Heart right ventricle (tissue), 16 donors: Measurements from ENCODE around the gene ARAF. TPM values are rescaled to one million over a fixed set of nuclear protein-coding genes. Genes with fewer than 3 reads are reported as not detected.

Source experiments
- ATAC-seq, 8 donors: fragments of 200-7000 bp; cut with Tn5 transposase; one replicate each; pipeline ENCODE4 v1.9.1; 2020; ENCODE audit warnings: mild to moderate bottlenecking in 8 of 8, moderate library complexity in 8 of 8, moderate number of reproducible peaks in 1 of 8
- DNase-seq, 2 donors: peaks; one replicate each; pipeline ENCODE4 v3.0.0-alpha.2; 2020
- H3K27ac ChIP-seq, 10 donors: fragments of 200-600 bp; sonication (generic) in 2 of 10; one replicate each; pipeline versions ENCODE4 v1.5.0 to v1.8.0; 2020 to 2022; ENCODE audit warnings: mild to moderate bottlenecking in 3 of 10
- H3K27me3 ChIP-seq, 7 donors: fragments of 200-600 bp; one replicate each; pipeline ENCODE4 v1.8.0; 2021 to 2022; ENCODE audit warnings: mild to moderate bottlenecking in 2 of 7
- H3K36me3 ChIP-seq, 9 donors: fragments of 200-600 bp; sonication (generic) in 1 of 9; one replicate each; pipeline versions ENCODE4 v1.5.0 to v1.8.0; 2020 to 2022; ENCODE audit warnings: mild to moderate bottlenecking in 2 of 9
- H3K4me1 ChIP-seq, 9 donors: fragments of 200-600 bp; sonication (generic) in 1 of 9; one replicate each; pipeline versions ENCODE4 v1.5.0 to v1.8.0; 2020 to 2022; ENCODE audit warnings: mild to moderate bottlenecking in 4 of 9
- H3K4me3 ChIP-seq, 10 donors: fragments of 200-600 bp; sonication (generic) in 2 of 10; one replicate each; pipeline versions ENCODE4 v1.5.0 to v1.8.0; 2020 to 2022; ENCODE audit warnings: mild to moderate bottlenecking in 7 of 10, moderate library complexity in 2 of 10
- H3K9me3 ChIP-seq, 11 donors: fragments of 200-600 bp in 10 of 11; sonication (generic) in 2 of 11; one replicate each; pipeline versions ENCODE4 v1.5.0 to v1.8.0; 2013 to 2022; ENCODE audit warnings: mild to moderate bottlenecking in 2 of 11, control low read depth in 1 of 11, moderate library complexity in 1 of 11
- CTCF ChIP-seq, 9 donors: fragments of 200-600 bp; sonication (generic) in 2 of 9; IDR thresholded peaks; one replicate each; pipeline versions ENCODE4 v1.5.0 to v1.8.0; 2021 to 2022; ENCODE audit warnings: antibody characterized with exemption in 9 of 9, mild to moderate bottlenecking in 5 of 9, moderate library complexity in 1 of 9
- WGBS, 2 donors: extraction: QIAGEN DNeasy Blood & Tissue Kit; methylation state at CpG; one replicate each; pipeline ENCODE4 v1.1.7; 2013; ENCODE audit warnings: inconsistent platforms in 1 of 2; 5-methylcytosine and 5-hydroxymethylcytosine counted together
- intact Hi-C, 10 donors: fragments of 100-400 bp; cut with DNase I; formaldehyde crosslinking; loops; one replicate each; pipeline versions ENCODE4 v1.11.1 to v1.14.2; 2022
- polyA plus RNA-seq, 2 donors: library from polyadenylated mRNA; stranded (reverse); fragments of 200-250 nt; gene quantifications; one replicate each; pipeline ENCODE4 v1.2.3, GENCODE V29; 2013
- total RNA-seq, 10 donors: library from RNA; stranded (reverse); fragmentation: NEBNext Ultra II Directional in 3 of 10; extraction: Animal tissue kit (Norgen Biotek cat#: 25700) in 3 of 10; gene quantifications; one replicate each; pipeline versions ENCODE4 v1.2.1 to v1.2.4, GENCODE V29; 2021 to 2023
- donor health status: Arrhythmogenic right ventricular cardiomyopathy.
- donor health status: ischemic (EF 13 %, LVEDD 7.1; RV severe dilation, severe dysfunction).
- donor health status: healthy with polysubstance abuse.
- donor health status: DM: no; HTN: yes; CAD: no.
- donor health status: DM: no; HTN: no; CAD: no.
- donor health status: ischemic (EF 25% LVEDD 6.9; RV normal size, moderate dysfunction).
- donor health status: ischemic (EF 25% LVEDD 5.7; RV mildly dilated, moderate dysfunction).
- donor health status: healthy.
- donor health status: DM: yes; HTN: yes; CAD: no.
- donor health status: Ischemic cardiomyopathy.
- donor health status: ischemic (EF 35%, LVEDD 5.7; RV mildly dilated, moderate dysfunction).
- donor health status: nonischemic (EF 11% LVEDD 7.7; RV severe dilation, severe dysfunction).
- donor health status: DM: yes; HTN: yes; CAD: no.
- donor health status: PGD.
- donor health status: ischemic (EF 29% LVEDD 5.4; RV normal size, mild dysfunction).
- donor health status: nonischemic (EF 23%, LVEDD 6.1; RV moderate dilation, normal function).

The ARAF gene
- total and polyA plus RNA-seq, 12 donors: 45.2 to 93.1 (median 77.3) TPM

- no peak for TF ChIP-seq CTCF (IDR thresholded peaks at IDR 0.05)
- ATAC-seq (no peak), DNase-seq (no peak)
- H3K27ac ChIP-seq: no peak overlapping the region
- H3K9me3 ChIP-seq: no peaks in the 10 kb centered on the region
- H3K4me1 ChIP-seq: no peaks in the 10 kb centered on the region
- no peak overlapping the region for H3K4me3 ChIP-seq
- 80 to 87% methylated on average over 16 of the region's 16 CpGs for WGBS, 2 donors
- no peaks in the 10 kb centered on the region for H3K27me3 ChIP-seq
- intact Hi-C loops: no loop called here
- peaks cover 0 to 23% (median 0%) of the 10 kb centered on the region in 9 donors for H3K36me3 ChIP-seq
Measured at GRCh38 chrX:47587906-47588735, 27.1 kb downstream of the ARAF start.

DNA sequence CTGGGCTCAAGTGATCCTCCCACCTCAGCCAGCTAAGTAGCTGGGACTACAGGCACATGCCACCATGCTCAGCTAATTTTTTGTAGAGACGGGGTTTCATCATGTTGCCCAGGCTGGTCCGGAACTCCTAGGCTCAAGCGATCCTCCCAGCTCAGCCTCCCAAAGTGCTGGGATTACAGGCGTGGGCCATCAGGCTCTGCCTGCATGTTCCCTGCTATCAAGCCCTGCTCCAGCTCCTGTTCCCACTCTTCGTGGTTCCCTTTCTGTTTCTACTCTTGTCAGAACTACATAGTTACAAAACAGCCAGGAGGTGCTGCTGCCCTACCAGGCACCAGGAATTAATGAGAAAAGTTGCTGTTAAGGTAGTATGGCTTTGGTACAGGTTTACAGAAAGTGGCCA lies 30.0 kb downstream of the ARAF start:
- no peak overlapping the region for H3K27ac ChIP-seq
- H3K4me1 ChIP-seq: no peaks in the 10 kb centered on the region
- intact Hi-C loops: no loop called here
- ATAC-seq (no peak), DNase-seq (no peak)
- 86 to 87% methylated on average over 5 of the region's 5 CpGs for WGBS, 2 donors
- peaks cover 0 to 8% (median 0%) of the 10 kb centered on the region in 9 donors for H3K36me3 ChIP-seq
- no peak for TF ChIP-seq CTCF (IDR thresholded peaks at IDR 0.05)
- H3K9me3 ChIP-seq: peaks cover 0 to under 1% (median 0%) of the 10 kb centered on the region in 11 donors
- H3K27me3 ChIP-seq: no peaks in the 10 kb centered on the region
- no peak overlapping the region for H3K4me3 ChIP-seq

DNA sequence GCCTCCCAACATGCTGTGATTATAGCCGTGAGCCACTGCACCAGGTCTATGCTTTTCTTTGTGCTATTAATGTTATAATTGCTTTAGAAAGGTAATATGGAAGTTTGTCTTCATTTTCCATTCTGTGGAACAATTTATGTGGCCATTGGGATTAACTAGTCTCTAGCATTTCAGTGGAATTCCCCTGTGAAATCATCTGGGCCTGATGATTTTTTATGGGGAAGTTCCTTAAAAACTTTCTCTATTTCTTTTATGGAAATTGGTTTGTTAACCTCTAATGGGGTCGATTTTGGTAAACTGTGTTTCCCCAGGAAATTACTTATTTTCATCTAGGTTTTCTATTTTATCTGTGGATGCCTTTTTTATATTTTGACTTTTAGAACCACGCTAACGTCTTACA lies 32.5 kb downstream of the ARAF start:
- no peak overlapping the region for H3K4me3 ChIP-seq
- H3K27ac ChIP-seq: no peak overlapping the region
- DNase-seq: no peak
- WGBS, 2 donors: 75 to 88% methylated on average over 4 of the region's 4 CpGs
- no peaks in the 10 kb centered on the region for H3K4me1 ChIP-seq
- ATAC-seq: no peak
- H3K9me3 ChIP-seq: peaks cover 0 to 20% (median 6%) of the 10 kb centered on the region in 11 donors
- H3K36me3 ChIP-seq: no peaks in the 10 kb centered on the region
- TF ChIP-seq CTCF (IDR thresholded peaks at IDR 0.05): no peak
- peaks cover 0 to 4% (median 0%) of the 10 kb centered on the region in 7 donors for H3K27me3 ChIP-seq
- intact Hi-C loops: no loop called here

- ATAC-seq (peak in 6 of 8 donors; percentile 35 to 79 (median 56)), DNase-seq (no peak)
- Histone ChIP-seq H3K27me3 (peaks cover 0 to 4% (median 0%) of the 10 kb centered on the region in 7 donors), H3K4me3 (no peak overlapping the region), H3K27ac (peak overlapping the region in 3 of 10 donors; percentile 19 to 46 (median 21)), H3K4me1 (no peaks in the 10 kb centered on the region), H3K9me3 (peaks cover 0 to 39% (median 6%) of the 10 kb centered on the region in 11 donors), H3K36me3 (no peaks in the 10 kb centered on the region)
- 13 to 33% methylated on average over 1 of the region's 1 CpG for WGBS, 2 donors
- TF ChIP-seq CTCF (IDR thresholded peaks at IDR 0.05): no peak
- intact Hi-C loops: no loop called here
Measured at GRCh38 chrX:47595716-47596251, 34.8 kb downstream of the ARAF start.
